Heart right ventricle (tissue), 16 donors: ENCODE measurements around the gene GGT6. TPM values are rescaled to one million over a fixed set of nuclear protein-coding genes. Genes with fewer than 3 reads are reported as not detected.

ENCODE experiments used
- ATAC-seq, 8 donors: fragments of 200-7000 bp; cut with Tn5 transposase; one replicate each; pipeline ENCODE4 v1.9.1; 2020; ENCODE audit warnings: mild to moderate bottlenecking in 8 of 8, moderate library complexity in 8 of 8, moderate number of reproducible peaks in 1 of 8
- DNase-seq, 2 donors: peaks; one replicate each; pipeline ENCODE4 v3.0.0-alpha.2; 2020
- H3K27ac ChIP-seq, 10 donors: fragments of 200-600 bp; sonication (generic) in 2 of 10; one replicate each; pipeline versions ENCODE4 v1.5.0 to v1.8.0; 2020 to 2022; ENCODE audit warnings: mild to moderate bottlenecking in 3 of 10
- H3K27me3 ChIP-seq, 7 donors: fragments of 200-600 bp; one replicate each; pipeline ENCODE4 v1.8.0; 2021 to 2022; ENCODE audit warnings: mild to moderate bottlenecking in 2 of 7
- H3K36me3 ChIP-seq, 9 donors: fragments of 200-600 bp; sonication (generic) in 1 of 9; one replicate each; pipeline versions ENCODE4 v1.5.0 to v1.8.0; 2020 to 2022; ENCODE audit warnings: mild to moderate bottlenecking in 2 of 9
- H3K4me1 ChIP-seq, 9 donors: fragments of 200-600 bp; sonication (generic) in 1 of 9; one replicate each; pipeline versions ENCODE4 v1.5.0 to v1.8.0; 2020 to 2022; ENCODE audit warnings: mild to moderate bottlenecking in 4 of 9
- H3K4me3 ChIP-seq, 10 donors: fragments of 200-600 bp; sonication (generic) in 2 of 10; one replicate each; pipeline versions ENCODE4 v1.5.0 to v1.8.0; 2020 to 2022; ENCODE audit warnings: mild to moderate bottlenecking in 7 of 10, moderate library complexity in 2 of 10
- H3K9me3 ChIP-seq, 11 donors: fragments of 200-600 bp in 10 of 11; sonication (generic) in 2 of 11; one replicate each; pipeline versions ENCODE4 v1.5.0 to v1.8.0; 2013 to 2022; ENCODE audit warnings: mild to moderate bottlenecking in 2 of 11, control low read depth in 1 of 11, moderate library complexity in 1 of 11
- CTCF ChIP-seq, 9 donors: fragments of 200-600 bp; sonication (generic) in 2 of 9; IDR thresholded peaks; one replicate each; pipeline versions ENCODE4 v1.5.0 to v1.8.0; 2021 to 2022; ENCODE audit warnings: antibody characterized with exemption in 9 of 9, mild to moderate bottlenecking in 5 of 9, moderate library complexity in 1 of 9
- WGBS, 2 donors: extraction: QIAGEN DNeasy Blood & Tissue Kit; methylation state at CpG; one replicate each; pipeline ENCODE4 v1.1.7; 2013; ENCODE audit warnings: inconsistent platforms in 1 of 2; 5-methylcytosine and 5-hydroxymethylcytosine counted together
- intact Hi-C, 10 donors: fragments of 100-400 bp; cut with DNase I; formaldehyde crosslinking; loops; one replicate each; pipeline versions ENCODE4 v1.11.1 to v1.14.2; 2022
- polyA plus RNA-seq, 2 donors: library from polyadenylated mRNA; stranded (reverse); fragments of 200-250 nt; gene quantifications; one replicate each; pipeline ENCODE4 v1.2.3, GENCODE V29; 2013
- total RNA-seq, 10 donors: library from RNA; stranded (reverse); fragmentation: NEBNext Ultra II Directional in 3 of 10; extraction: Animal tissue kit (Norgen Biotek cat#: 25700) in 3 of 10; gene quantifications; one replicate each; pipeline versions ENCODE4 v1.2.1 to v1.2.4, GENCODE V29; 2021 to 2023
- donor health status: Arrhythmogenic right ventricular cardiomyopathy.
- donor health status: ischemic (EF 13 %, LVEDD 7.1; RV severe dilation, severe dysfunction).
- donor health status: healthy with polysubstance abuse.
- donor health status: DM: no; HTN: yes; CAD: no.
- donor health status: DM: no; HTN: no; CAD: no.
- donor health status: ischemic (EF 25% LVEDD 6.9; RV normal size, moderate dysfunction).
- donor health status: ischemic (EF 25% LVEDD 5.7; RV mildly dilated, moderate dysfunction).
- donor health status: healthy.
- donor health status: DM: yes; HTN: yes; CAD: no.
- donor health status: Ischemic cardiomyopathy.
- donor health status: ischemic (EF 35%, LVEDD 5.7; RV mildly dilated, moderate dysfunction).
- donor health status: nonischemic (EF 11% LVEDD 7.7; RV severe dilation, severe dysfunction).
- donor health status: DM: yes; HTN: yes; CAD: no.
- donor health status: PGD.
- donor health status: ischemic (EF 29% LVEDD 5.4; RV normal size, mild dysfunction).
- donor health status: nonischemic (EF 23%, LVEDD 6.1; RV moderate dilation, normal function).

The GGT6 gene
- total and polyA plus RNA-seq, 12 donors, result 0.03 to 0.19 (median 0.12) TPM; not detected in 6

GRCh38 chr17:4562015-4562969, 1.9 kb upstream of the GGT6 start:
- 63 to 70% methylated on average over 8 of the region's 8 CpGs for WGBS, 2 donors
- Histone ChIP-seq H3K27ac (peak overlapping the region in 4 of 10 donors; percentile 4 to 39 (median 20)), H3K9me3 (no peaks in the 10 kb centered on the region), H3K4me3 (no peak overlapping the region), H3K36me3 (no peaks in the 10 kb centered on the region), H3K4me1 (peaks cover 0 to 32% (median 15%) of the 10 kb centered on the region in 9 donors), H3K27me3 (no peaks in the 10 kb centered on the region)
- intact Hi-C loops, result loop anchor here in 1 of 10 donors (5.0 kb wide), 1 partner anchor 325 kb away; no protein-coding TSS in a partner anchor
- no peak for DNase-seq
- ATAC-seq, result peak in 1 of 8 donors; percentile 13
- no peak for TF ChIP-seq CTCF (IDR thresholded peaks at IDR 0.05)

DNA sequence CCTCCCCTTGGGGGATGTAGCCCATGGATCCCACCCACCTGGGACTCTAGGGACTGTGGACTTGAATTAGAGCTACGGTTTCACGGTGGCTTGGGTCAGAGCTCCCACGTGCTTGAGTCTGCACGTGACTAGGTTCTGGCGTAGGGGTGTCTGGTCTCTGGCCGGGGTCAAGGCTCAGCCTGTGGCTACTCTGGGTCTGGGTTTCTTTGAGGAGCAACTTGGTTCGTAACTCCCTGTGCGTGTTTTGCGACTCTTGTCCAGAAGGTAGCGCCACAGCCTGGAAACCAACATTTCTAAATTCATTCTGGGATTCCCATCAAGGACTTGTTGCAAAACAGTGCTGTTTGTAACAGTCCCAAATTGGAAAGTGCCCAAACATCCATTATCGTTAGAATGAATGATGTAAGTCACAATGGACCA, 470 bp upstream of the GGT6 start:
- no peak overlapping the region for H3K4me3 ChIP-seq
- H3K9me3 ChIP-seq, result no peaks in the 10 kb centered on the region
- peaks cover 1 to 33% (median 17%) of the 10 kb centered on the region in 9 donors for H3K4me1 ChIP-seq
- H3K36me3 ChIP-seq, result no peaks in the 10 kb centered on the region
- ATAC-seq, result no peak
- no peak overlapping the region for H3K27ac ChIP-seq
- TF ChIP-seq CTCF (IDR thresholded peaks at IDR 0.05), result no peak
- no peaks in the 10 kb centered on the region for H3K27me3 ChIP-seq
- DNase-seq, result no peak
- 69 to 76% methylated on average over 11 of the region's 11 CpGs for WGBS, 2 donors
- intact Hi-C loops, result loop anchor here in 1 of 10 donors (5.0 kb wide), 1 partner anchor 326 kb away; no protein-coding TSS in a partner anchor

GRCh38 chr17:4559966-4560365, 411 bp downstream of the GGT6 start:
- peaks cover 3 to 28% (median 14%) of the 10 kb centered on the region in 9 donors for H3K4me1 ChIP-seq
- no peaks in the 10 kb centered on the region for H3K27me3 ChIP-seq
- intact Hi-C loops, result loop anchor here in 4 of 10 donors (5.0 to 10.0 kb wide), 3 partner anchors 65 to 327 kb away; partner anchors contain the start of gene SPNS2 (in 1 of the 4)
- ATAC-seq, result no peak
- DNase-seq, result no peak
- TF ChIP-seq CTCF (IDR thresholded peaks at IDR 0.05), result no peak
- WGBS, 2 donors, result 95 to 98% methylated on average over 5 of the region's 5 CpGs
- H3K36me3 ChIP-seq, result no peaks in the 10 kb centered on the region
- H3K4me3 ChIP-seq, result no peak overlapping the region
- H3K27ac ChIP-seq, result no peak overlapping the region
- no peaks in the 10 kb centered on the region for H3K9me3 ChIP-seq

DNA sequence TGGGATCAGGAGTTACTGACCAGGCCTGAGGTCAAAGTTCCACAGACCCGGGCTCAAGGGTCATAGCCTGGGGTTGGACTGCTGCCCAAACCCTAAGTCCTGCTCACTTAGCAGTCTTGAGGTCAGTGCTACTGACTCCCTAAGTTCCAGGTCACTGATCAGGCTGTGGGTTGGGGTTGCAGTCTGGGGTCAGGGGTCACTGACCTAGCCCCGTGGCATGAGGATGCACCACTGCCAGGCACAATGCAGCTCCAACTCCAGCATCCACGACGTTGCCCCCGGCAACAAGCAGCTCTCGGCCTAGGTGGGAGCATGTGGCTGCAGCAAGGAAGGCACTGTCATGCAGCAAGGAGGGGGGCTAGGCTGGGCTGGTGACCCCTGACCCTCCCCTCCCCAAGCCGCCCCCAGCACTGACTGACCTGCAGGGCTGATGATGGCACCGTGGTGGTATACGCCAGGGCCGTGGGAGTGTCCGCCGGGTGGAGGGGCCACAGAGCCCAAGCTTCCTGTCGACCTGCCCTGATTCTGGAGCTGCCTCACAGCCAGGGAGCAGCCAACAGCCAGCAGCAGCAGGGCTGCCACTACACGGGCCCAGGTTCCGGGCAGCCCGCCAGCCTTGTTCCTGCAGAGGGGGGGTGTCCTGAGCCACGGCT, 1.1 kb downstream of the GGT6 start:
- H3K27ac ChIP-seq, result no peak overlapping the region
- no peak overlapping the region for H3K4me3 ChIP-seq
- DNase-seq, result no peak
- no peaks in the 10 kb centered on the region for H3K9me3 ChIP-seq
- H3K4me1 ChIP-seq, result peaks cover 7 to 34% (median 20%) of the 10 kb centered on the region in 9 donors
- intact Hi-C loops, result loop anchor here in 3 of 10 donors (5.0 to 10.0 kb wide), 2 partner anchors 64 to 137 kb away; partner anchors contain the start of gene SPNS2 (in 1 of the 3)
- TF ChIP-seq CTCF (IDR thresholded peaks at IDR 0.05), result no peak
- no peaks in the 10 kb centered on the region for H3K27me3 ChIP-seq
- 64 to 75% methylated on average over 17 of the region's 17 CpGs for WGBS, 2 donors
- H3K36me3 ChIP-seq, result no peaks in the 10 kb centered on the region
- ATAC-seq, result no peak
